Caco-2 (cell line): Measurements from ENCODE around the gene SNX20. TPM values are rescaled to one million over a fixed set of nuclear protein-coding genes. Genes with fewer than 3 reads are reported as not detected.

Experiments used
- BruUV-seq: library from RNA; stranded (reverse); fragments of 400-500 nt; replicated peaks from 2 replicates; lab custom pipeline; 2021; lab: Mats Ljungman, UMichigan
- CTCF ChIA-PET: fragments of 300-600 bp; sonication (Branson Sonifier 250); formaldehyde crosslinking; loops from one replicate; lab custom pipeline; 2022; ENCODE audit warnings: antibody characterized with exemption; lab: Charles Lee
- POLR2A ChIA-PET: fragments of 300-600 bp; sonication (Branson Sonifier 250); formaldehyde crosslinking; loops from one replicate; lab custom pipeline; 2022; ENCODE audit warnings: antibody characterized with exemption; lab: Charles Lee
- DNase-seq, 2 experiments: peaks; one replicate each; pipeline versions ENCODE4 v3.0.0 to v3.0.0-alpha.2; 2020 to 2022
- H3K27me3 ChIP-seq: replicated peaks from 2 replicates; pipeline ENCODE4 v1.6.0; 2011; ENCODE audit warnings: low read length; ENCODE audit not compliant: control insufficient read depth, insufficient read depth
- H3K36me3 ChIP-seq: 2 replicates; pipeline ENCODE4 v1.5.1; 2011; ENCODE audit warnings: low read length; ENCODE audit not compliant: control insufficient read depth, insufficient read depth
- H3K4me1 ChIP-seq: fragments of 250-450 bp; sonication (Bioruptor Pico); 2 replicates; pipeline ENCODE4 v1.5.1; 2020; ENCODE audit warnings: mild to moderate bottlenecking
- H3K4me3 ChIP-seq: 2 replicates; pipeline ENCODE4 v1.5.1; 2011; ENCODE audit warnings: low read depth, mild to moderate bottlenecking, control low read depth, low read length
- H3K9me3 ChIP-seq: fragments of 250-450 bp; sonication (Bioruptor Pico); 2 replicates; pipeline ENCODE4 v1.5.1; 2020; ENCODE audit warnings: mild to moderate bottlenecking, moderate library complexity
- H3K27ac Mint-ChIP-seq: one replicate; pipeline ENCODE4 v1.8.0; 2022; ENCODE audit warnings: mixed read lengths; ENCODE audit not compliant: unreplicated experiment
- H3K27me3 Mint-ChIP-seq: one replicate; pipeline ENCODE4 v1.8.0; 2022; ENCODE audit warnings: mixed read lengths; ENCODE audit not compliant: insufficient read depth, unreplicated experiment
- H3K36me3 Mint-ChIP-seq: one replicate; pipeline ENCODE4 v1.8.0; 2022; ENCODE audit warnings: mild to moderate bottlenecking, mixed read lengths; ENCODE audit not compliant: insufficient read depth, unreplicated experiment
- H3K4me1 Mint-ChIP-seq: one replicate; pipeline ENCODE4 v1.8.0; 2022; ENCODE audit warnings: low read depth, mixed read lengths; ENCODE audit not compliant: unreplicated experiment
- H3K4me3 Mint-ChIP-seq: one replicate; pipeline ENCODE4 v1.8.0; 2022; ENCODE audit warnings: mild to moderate bottlenecking, moderate library complexity, mixed read lengths; ENCODE audit not compliant: unreplicated experiment
- H3K9me3 Mint-ChIP-seq: one replicate; pipeline ENCODE4 v1.8.0; 2022; ENCODE audit warnings: mixed read lengths; ENCODE audit not compliant: unreplicated experiment
- intact Hi-C: fragments of 100-400 bp; cut with micrococcal nuclease; formaldehyde crosslinking; loops from one replicate; pipeline ENCODE4 v1.10.0; 2022; ENCODE audit not compliant: unreplicated experiment
- total RNA-seq: library from RNA; stranded (reverse); gene quantifications from 2 replicates; pipeline ENCODE4 v1.2.3, GENCODE V29; 2022
- TF ChIP-seq, protein P1 (sequence below), 2 experiments: fragments of 200-600 bp in 1 of 2; IDR thresholded peaks; 1 replicate in 1 of 2; 2 replicates in 1 of 2; pipeline versions ENCODE4 v1.5.1 to v1.8.0; 2011 to 2022; ENCODE audit warnings: antibody characterized with exemption in 1 of 2, control low read depth in 1 of 2, inconsistent platforms in 1 of 2, low read depth in 1 of 2, low read length in 1 of 2, mild to moderate bottlenecking in 1 of 2, moderate library complexity in 1 of 2; ENCODE audit not compliant: insufficient read depth in 1 of 2, severe bottlenecking in 1 of 2, unreplicated experiment in 1 of 2

Gene SNX20
- total RNA-seq, 1 experiment from 2014 or later = not detected

DNA sequence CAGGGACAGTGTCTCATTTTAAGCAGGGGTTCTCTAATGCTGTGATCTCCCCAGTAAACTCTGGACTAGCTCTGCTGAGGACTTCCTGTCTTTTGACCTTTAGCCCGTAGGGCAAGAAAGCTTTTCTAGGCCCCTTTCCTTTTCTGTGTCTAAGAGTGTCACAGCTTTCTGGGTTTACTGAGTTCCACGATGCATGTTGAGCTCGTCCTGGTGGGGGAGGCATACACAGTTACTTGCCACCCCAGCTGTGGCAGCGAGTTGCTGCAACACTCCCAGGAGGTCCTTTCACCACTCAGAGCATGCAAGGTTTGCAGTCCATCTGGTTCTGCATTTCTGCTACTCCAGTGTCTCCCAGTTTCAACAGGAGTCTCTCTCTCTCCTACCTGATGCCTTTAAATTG lies 36.0 kb upstream of the SNX20 start:
- no peaks in the 10 kb centered on the region for H3K27me3 ChIP-seq
- Mint-ChIP-seq H3K27me3 (no peaks in the 10 kb centered on the region), H3K4me1 (peaks cover 20% of the 10 kb centered on the region), H3K36me3 (no peaks in the 10 kb centered on the region), H3K4me3 (no peak overlapping the region), H3K9me3 (no peaks in the 10 kb centered on the region), H3K27ac (no peak overlapping the region)
- BruUV-seq = no TSS peak
- H3K36me3 ChIP-seq = no peaks in the 10 kb centered on the region
- no peak overlapping the region for H3K4me3 ChIP-seq
- intact Hi-C loops = no loop called here
- DNase-seq = no peak
- ChIA-PET POLR2A (no interaction called here), CTCF (no interaction called here)
- TF ChIP-seq, protein P1, sequence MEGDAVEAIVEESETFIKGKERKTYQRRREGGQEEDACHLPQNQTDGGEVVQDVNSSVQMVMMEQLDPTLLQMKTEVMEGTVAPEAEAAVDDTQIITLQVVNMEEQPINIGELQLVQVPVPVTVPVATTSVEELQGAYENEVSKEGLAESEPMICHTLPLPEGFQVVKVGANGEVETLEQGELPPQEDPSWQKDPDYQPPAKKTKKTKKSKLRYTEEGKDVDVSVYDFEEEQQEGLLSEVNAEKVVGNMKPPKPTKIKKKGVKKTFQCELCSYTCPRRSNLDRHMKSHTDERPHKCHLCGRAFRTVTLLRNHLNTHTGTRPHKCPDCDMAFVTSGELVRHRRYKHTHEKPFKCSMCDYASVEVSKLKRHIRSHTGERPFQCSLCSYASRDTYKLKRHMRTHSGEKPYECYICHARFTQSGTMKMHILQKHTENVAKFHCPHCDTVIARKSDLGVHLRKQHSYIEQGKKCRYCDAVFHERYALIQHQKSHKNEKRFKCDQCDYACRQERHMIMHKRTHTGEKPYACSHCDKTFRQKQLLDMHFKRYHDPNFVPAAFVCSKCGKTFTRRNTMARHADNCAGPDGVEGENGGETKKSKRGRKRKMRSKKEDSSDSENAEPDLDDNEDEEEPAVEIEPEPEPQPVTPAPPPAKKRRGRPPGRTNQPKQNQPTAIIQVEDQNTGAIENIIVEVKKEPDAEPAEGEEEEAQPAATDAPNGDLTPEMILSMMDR (IDR thresholded peaks at IDR 0.05; ENCODE audit: insufficient read depth in 1 of 2, low read depth in 1 of 2, low read length in 1 of 2, severe bottlenecking in 1 of 2, unreplicated experiment in 1 of 2) = no peak
- H3K4me1 ChIP-seq = peaks cover 24% of the 10 kb centered on the region
- no peaks in the 10 kb centered on the region for H3K9me3 ChIP-seq

DNA sequence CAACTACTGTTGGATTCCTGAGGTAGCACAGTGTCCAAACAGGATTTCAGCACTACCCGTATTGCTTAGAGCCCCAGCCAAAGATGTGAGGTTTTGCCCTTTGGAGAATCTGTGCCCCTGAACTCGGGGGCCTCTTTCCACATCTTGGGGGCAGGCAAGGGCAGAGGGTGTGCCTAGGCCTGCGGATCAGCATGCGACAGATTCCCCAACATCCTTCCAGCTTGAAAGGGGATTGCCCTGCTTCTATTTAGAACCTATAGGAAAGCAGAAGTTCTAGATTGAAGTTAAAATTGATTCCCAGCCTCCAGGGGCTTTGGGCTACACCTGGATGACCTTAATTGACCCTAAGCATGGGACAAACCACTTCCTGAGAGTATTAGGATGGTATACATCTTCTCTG lies 31.8 kb upstream of the SNX20 start:
- ChIA-PET CTCF (no interaction called here), POLR2A (no interaction called here)
- TF ChIP-seq, protein P1 (IDR thresholded peaks at IDR 0.05; ENCODE audit: insufficient read depth in 1 of 2, low read depth in 1 of 2, low read length in 1 of 2, severe bottlenecking in 1 of 2, unreplicated experiment in 1 of 2) = no peak
- H3K27me3 Mint-ChIP-seq = no peaks in the 10 kb centered on the region
- H3K36me3 Mint-ChIP-seq = no peaks in the 10 kb centered on the region
- peak overlapping the region; percentile 30 for H3K27ac Mint-ChIP-seq
- no peaks in the 10 kb centered on the region for H3K36me3 ChIP-seq
- H3K4me3 ChIP-seq = no peak overlapping the region
- H3K4me1 ChIP-seq = 0 out of 2 replicates have a peak, but pooled peaks cover 7% of the 10 kb centered on the region
- no peaks in the 10 kb centered on the region for H3K27me3 ChIP-seq
- DNase-seq = no peak
- no peaks in the 10 kb centered on the region for H3K4me1 Mint-ChIP-seq
- no TSS peak for BruUV-seq
- intact Hi-C loops = no loop called here
- no peaks in the 10 kb centered on the region for H3K9me3 ChIP-seq
- no peaks in the 10 kb centered on the region for H3K9me3 Mint-ChIP-seq
- no peak overlapping the region for H3K4me3 Mint-ChIP-seq

GRCh38 chr16:50712560-50712898 lies 31.4 kb upstream of the SNX20 start:
- H3K9me3 Mint-ChIP-seq = no peaks in the 10 kb centered on the region
- TF ChIP-seq, protein P1 (IDR thresholded peaks at IDR 0.05; ENCODE audit: insufficient read depth in 1 of 2, low read depth in 1 of 2, low read length in 1 of 2, severe bottlenecking in 1 of 2, unreplicated experiment in 1 of 2) = no peak
- Histone ChIP-seq H3K4me1 (0 out of 2 replicates have a peak, but pooled peaks cover 7% of the 10 kb centered on the region), H3K36me3 (no peaks in the 10 kb centered on the region), H3K4me3 (no peak overlapping the region), H3K27me3 (no peaks in the 10 kb centered on the region), H3K9me3 (no peaks in the 10 kb centered on the region)
- ChIA-PET CTCF (no interaction called here), POLR2A (no interaction called here)
- no peaks in the 10 kb centered on the region for H3K4me1 Mint-ChIP-seq
- intact Hi-C loops = no loop called here
- DNase-seq = no peak
- no peaks in the 10 kb centered on the region for H3K36me3 Mint-ChIP-seq
- H3K4me3 Mint-ChIP-seq = no peak overlapping the region
- H3K27me3 Mint-ChIP-seq = no peaks in the 10 kb centered on the region
- no peak overlapping the region for H3K27ac Mint-ChIP-seq
- no TSS peak for BruUV-seq
